Mucosa of descending colon (tissue), 3 donors: ENCODE measurements around the gene SLC13A5. TPM values are rescaled to one million over a fixed set of nuclear protein-coding genes. Genes with fewer than 3 reads are reported as not detected.

Experiments used
- ATAC-seq: fragments of 200-7000 bp; cut with Tn5 transposase; one replicate; pipeline ENCODE4 v1.9.1; 2020; ENCODE audit warnings: mild to moderate bottlenecking, moderate library complexity
- DNase-seq, 3 donors: peaks; one replicate each; pipeline ENCODE4 v3.0.0-alpha.2; 2020
- H3K36me3 ChIP-seq: fragments of 200-600 bp; one replicate; pipeline ENCODE4 v1.8.0; 2021; ENCODE audit warnings: low read depth, mild to moderate bottlenecking
- H3K4me1 ChIP-seq: fragments of 200-600 bp; one replicate; pipeline ENCODE4 v1.8.0; 2021; ENCODE audit warnings: low read depth, mild to moderate bottlenecking
- H3K4me3 ChIP-seq: fragments of 200-600 bp; one replicate; pipeline ENCODE4 v1.8.0; 2021; ENCODE audit warnings: mild to moderate bottlenecking
- H3K9me3 ChIP-seq: fragments of 200-600 bp; one replicate; pipeline ENCODE4 v1.8.0; 2021; ENCODE audit warnings: mild to moderate bottlenecking
- intact Hi-C, 2 donors: fragments of 100-400 bp; cut with DNase I in 1 of 2; cut with micrococcal nuclease in 1 of 2; formaldehyde crosslinking; loops; one replicate each; pipeline versions ENCODE4 v1.11.0 to v1.11.1; 2022; cut with DNase I, micrococcal nuclease
- microRNA-seq: library from miRNA; unstranded; fragments of <30 nt; microRNA quantifications from one replicate; pipeline ENCODE4, GENCODE V29; 2019
- total RNA-seq, 3 donors: library from RNA; stranded (reverse); fragmentation: NEBNext Ultra II Directional in 2 of 3; extraction: Animal tissue kit (Norgen Biotek cat#: 25700) in 2 of 3; gene quantifications; one replicate each; pipeline versions ENCODE4 v1.2.1 to v1.2.4, GENCODE V29; 2021 to 2023
- TF ChIP-seq, protein P1 (sequence below): fragments of 200-600 bp; IDR thresholded peaks from one replicate; pipeline ENCODE4 v1.8.0; 2022; ENCODE audit warnings: antibody characterized with exemption, mild to moderate bottlenecking
- donor health status: DM: no; HTN: no; CAD: no; lungs with moderate emphysema.
- donor health status: DM: no; HTN: no; CAD: no.
- donor health status: DM: no; HTN: yes; CAD: no.

SLC13A5 gene
- total RNA-seq, 3 donors from 2014 or later = not detected

DNA sequence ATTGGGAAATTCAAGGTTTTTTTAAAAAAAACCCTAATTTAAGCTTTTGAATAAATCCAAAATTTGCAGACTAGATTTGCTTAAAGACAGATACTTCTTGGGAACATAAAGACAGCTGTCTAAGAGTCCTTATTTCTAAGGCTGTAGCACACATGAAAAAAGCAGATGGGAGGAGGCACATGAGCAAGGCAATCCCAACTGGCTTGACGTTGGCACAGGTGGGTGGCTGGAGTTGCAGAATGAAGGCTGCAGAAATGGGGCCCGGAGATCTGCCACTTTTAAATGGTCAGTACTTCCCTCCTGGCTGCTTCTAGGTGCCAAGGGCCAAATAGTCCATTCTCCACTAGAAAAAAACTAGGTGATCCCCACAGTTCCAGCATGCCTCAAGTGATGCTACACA is 77.1 kb downstream of the SLC13A5 start:
- intact Hi-C loops = no loop called here
- no peak for ATAC-seq
- Histone ChIP-seq H3K4me1 (peaks cover 15% of the 10 kb centered on the region), H3K9me3 (no peaks in the 10 kb centered on the region), H3K4me3 (no peak overlapping the region), H3K36me3 (peaks cover 8% of the 10 kb centered on the region)
- no peak for DNase-seq
- TF ChIP-seq, protein P1, sequence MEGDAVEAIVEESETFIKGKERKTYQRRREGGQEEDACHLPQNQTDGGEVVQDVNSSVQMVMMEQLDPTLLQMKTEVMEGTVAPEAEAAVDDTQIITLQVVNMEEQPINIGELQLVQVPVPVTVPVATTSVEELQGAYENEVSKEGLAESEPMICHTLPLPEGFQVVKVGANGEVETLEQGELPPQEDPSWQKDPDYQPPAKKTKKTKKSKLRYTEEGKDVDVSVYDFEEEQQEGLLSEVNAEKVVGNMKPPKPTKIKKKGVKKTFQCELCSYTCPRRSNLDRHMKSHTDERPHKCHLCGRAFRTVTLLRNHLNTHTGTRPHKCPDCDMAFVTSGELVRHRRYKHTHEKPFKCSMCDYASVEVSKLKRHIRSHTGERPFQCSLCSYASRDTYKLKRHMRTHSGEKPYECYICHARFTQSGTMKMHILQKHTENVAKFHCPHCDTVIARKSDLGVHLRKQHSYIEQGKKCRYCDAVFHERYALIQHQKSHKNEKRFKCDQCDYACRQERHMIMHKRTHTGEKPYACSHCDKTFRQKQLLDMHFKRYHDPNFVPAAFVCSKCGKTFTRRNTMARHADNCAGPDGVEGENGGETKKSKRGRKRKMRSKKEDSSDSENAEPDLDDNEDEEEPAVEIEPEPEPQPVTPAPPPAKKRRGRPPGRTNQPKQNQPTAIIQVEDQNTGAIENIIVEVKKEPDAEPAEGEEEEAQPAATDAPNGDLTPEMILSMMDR = no peak

Small RNAs within 50 kb of the gene (microRNA-seq; reads per million reads assigned to microRNA genes)
- gene MIR4520-1 (not detected), gene MIR4520-2 (not detected)

Other genes with a start within 250 kb of the SLC13A5 start
- gene PITPNM3, start 156.8 kb downstream of the SLC13A5 start, total RNA-seq = 10 to 100 TPM; 12.2 to 15.9 (median 15.6) TPM
- 10 to 100 TPM; 15.5 to 22.8 (median 18.6) TPM for gene KIAA0753, start 72.7 kb downstream of the SLC13A5 start, total RNA-seq
- 100 to 1,000 TPM in 2 of 3 donors, 10 to 100 TPM in 1; 52.2 to 115 (median 106) TPM for gene TXNDC17, start 72.3 kb downstream of the SLC13A5 start, total RNA-seq
- gene MED31, start 61.8 kb downstream of the SLC13A5 start, total RNA-seq = 10 to 100 TPM; 12.1 to 13.5 (median 12.6) TPM
- 1 to 10 TPM; 2.2 to 2.7 (median 2.3) TPM for gene C17orf100, start 61.6 kb downstream of the SLC13A5 start, total RNA-seq
- 10 to 100 TPM; 15.7 to 37.4 (median 25.4) TPM for gene XAF1, start 42.7 kb upstream of the SLC13A5 start, total RNA-seq
- under 1 TPM in 1 of 3 donors, not detected in 2; 0.16 TPM for gene FBXO39, start 62.8 kb upstream of the SLC13A5 start, total RNA-seq
- not detected for gene TEKT1, start 118.4 kb upstream of the SLC13A5 start, total RNA-seq